HL-60 (cell line): ENCODE measurements around the gene CTRL.

Experiments
- DNase-seq, 2 experiments: peaks; one replicate each; pipeline ENCODE4 v3.0.0-alpha.2; 2010 to 2020; ENCODE audit warnings: low read depth in 1 of 2, low spot score in 1 of 2
- H3K27ac ChIP-seq: fragments of 250-450 bp; sonication (Bioruptor Pico); replicated peaks from 2 replicates; pipeline ENCODE4 v1.5.1; 2020; ENCODE audit warnings: mild to moderate bottlenecking, moderate library complexity
- H3K27me3 ChIP-seq: fragments of 250-450 bp; sonication (Bioruptor Pico); 2 replicates; pipeline ENCODE4 v1.5.1; 2021; ENCODE audit warnings: mild to moderate bottlenecking, moderate library complexity; ENCODE audit not compliant: insufficient read depth, poor library complexity, severe bottlenecking
- H3K4me3 ChIP-seq: replicated peaks from 2 replicates; pipeline ENCODE4 v1.5.1; 2011; ENCODE audit warnings: mild to moderate bottlenecking, control low read depth, low read length; ENCODE audit not compliant: insufficient read depth
- GABPA ChIP-seq: IDR thresholded peaks from 2 replicates; pipeline ENCODE4 v1.6.1; 2012; ENCODE audit warnings: low read depth
- POLR2AphosphoS5 ChIP-seq: IDR thresholded peaks from 2 replicates; pipeline ENCODE4 v1.6.1; 2012; ENCODE audit warnings: low read depth
- SPI1 ChIP-seq: IDR thresholded peaks from 2 replicates; pipeline ENCODE4 v1.6.1; 2012; ENCODE audit warnings: low read depth, mild to moderate bottlenecking, borderline replicate concordance
- TF ChIP-seq, protein P1 (sequence below): IDR thresholded peaks from 2 replicates; pipeline ENCODE4 v1.6.1; 2012; ENCODE audit warnings: low read depth; ENCODE audit not compliant: insufficient replicate concordance
- TF ChIP-seq, protein P2 (sequence below): IDR thresholded peaks from one replicate; pipeline ENCODE4 v1.5.1; 2011; ENCODE audit warnings: low read length, control low read depth, inconsistent platforms; ENCODE audit not compliant: insufficient read depth

CTRL gene

DNA sequence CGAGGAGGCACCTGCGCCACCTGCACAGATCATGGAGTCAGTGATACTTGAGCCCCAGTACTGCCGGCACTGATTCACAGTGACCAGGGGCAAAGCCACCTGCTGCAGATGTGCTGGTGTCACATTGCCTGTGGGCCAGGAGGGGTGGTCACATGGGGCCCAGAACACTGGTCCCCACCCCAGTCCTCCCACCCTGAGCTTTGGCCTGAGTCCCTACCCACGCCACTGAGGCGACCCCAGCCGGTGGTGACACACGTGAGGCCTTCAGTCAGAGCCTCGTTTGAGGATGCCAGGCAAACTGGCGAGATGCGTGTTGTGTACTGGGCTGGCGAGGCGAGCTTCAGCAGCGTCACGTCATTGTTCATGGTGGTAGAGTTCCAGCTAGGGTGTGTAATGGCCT lies 1.5 kb downstream of the CTRL start:
- no peak overlapping the region for H3K27ac ChIP-seq
- no peak for DNase-seq
- no peaks in the 10 kb centered on the region for H3K27me3 ChIP-seq
- TF ChIP-seq, protein P1, sequence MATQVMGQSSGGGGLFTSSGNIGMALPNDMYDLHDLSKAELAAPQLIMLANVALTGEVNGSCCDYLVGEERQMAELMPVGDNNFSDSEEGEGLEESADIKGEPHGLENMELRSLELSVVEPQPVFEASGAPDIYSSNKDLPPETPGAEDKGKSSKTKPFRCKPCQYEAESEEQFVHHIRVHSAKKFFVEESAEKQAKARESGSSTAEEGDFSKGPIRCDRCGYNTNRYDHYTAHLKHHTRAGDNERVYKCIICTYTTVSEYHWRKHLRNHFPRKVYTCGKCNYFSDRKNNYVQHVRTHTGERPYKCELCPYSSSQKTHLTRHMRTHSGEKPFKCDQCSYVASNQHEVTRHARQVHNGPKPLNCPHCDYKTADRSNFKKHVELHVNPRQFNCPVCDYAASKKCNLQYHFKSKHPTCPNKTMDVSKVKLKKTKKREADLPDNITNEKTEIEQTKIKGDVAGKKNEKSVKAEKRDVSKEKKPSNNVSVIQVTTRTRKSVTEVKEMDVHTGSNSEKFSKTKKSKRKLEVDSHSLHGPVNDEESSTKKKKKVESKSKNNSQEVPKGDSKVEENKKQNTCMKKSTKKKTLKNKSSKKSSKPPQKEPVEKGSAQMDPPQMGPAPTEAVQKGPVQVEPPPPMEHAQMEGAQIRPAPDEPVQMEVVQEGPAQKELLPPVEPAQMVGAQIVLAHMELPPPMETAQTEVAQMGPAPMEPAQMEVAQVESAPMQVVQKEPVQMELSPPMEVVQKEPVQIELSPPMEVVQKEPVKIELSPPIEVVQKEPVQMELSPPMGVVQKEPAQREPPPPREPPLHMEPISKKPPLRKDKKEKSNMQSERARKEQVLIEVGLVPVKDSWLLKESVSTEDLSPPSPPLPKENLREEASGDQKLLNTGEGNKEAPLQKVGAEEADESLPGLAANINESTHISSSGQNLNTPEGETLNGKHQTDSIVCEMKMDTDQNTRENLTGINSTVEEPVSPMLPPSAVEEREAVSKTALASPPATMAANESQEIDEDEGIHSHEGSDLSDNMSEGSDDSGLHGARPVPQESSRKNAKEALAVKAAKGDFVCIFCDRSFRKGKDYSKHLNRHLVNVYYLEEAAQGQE: no peak
- no peak for TF ChIP-seq GABPA
- TF ChIP-seq POLR2AphosphoS5: no peak
- no peak for TF ChIP-seq SPI1
- TF ChIP-seq, protein P2, sequence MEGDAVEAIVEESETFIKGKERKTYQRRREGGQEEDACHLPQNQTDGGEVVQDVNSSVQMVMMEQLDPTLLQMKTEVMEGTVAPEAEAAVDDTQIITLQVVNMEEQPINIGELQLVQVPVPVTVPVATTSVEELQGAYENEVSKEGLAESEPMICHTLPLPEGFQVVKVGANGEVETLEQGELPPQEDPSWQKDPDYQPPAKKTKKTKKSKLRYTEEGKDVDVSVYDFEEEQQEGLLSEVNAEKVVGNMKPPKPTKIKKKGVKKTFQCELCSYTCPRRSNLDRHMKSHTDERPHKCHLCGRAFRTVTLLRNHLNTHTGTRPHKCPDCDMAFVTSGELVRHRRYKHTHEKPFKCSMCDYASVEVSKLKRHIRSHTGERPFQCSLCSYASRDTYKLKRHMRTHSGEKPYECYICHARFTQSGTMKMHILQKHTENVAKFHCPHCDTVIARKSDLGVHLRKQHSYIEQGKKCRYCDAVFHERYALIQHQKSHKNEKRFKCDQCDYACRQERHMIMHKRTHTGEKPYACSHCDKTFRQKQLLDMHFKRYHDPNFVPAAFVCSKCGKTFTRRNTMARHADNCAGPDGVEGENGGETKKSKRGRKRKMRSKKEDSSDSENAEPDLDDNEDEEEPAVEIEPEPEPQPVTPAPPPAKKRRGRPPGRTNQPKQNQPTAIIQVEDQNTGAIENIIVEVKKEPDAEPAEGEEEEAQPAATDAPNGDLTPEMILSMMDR: no peak
- no peak overlapping the region for H3K4me3 ChIP-seq

DNA sequence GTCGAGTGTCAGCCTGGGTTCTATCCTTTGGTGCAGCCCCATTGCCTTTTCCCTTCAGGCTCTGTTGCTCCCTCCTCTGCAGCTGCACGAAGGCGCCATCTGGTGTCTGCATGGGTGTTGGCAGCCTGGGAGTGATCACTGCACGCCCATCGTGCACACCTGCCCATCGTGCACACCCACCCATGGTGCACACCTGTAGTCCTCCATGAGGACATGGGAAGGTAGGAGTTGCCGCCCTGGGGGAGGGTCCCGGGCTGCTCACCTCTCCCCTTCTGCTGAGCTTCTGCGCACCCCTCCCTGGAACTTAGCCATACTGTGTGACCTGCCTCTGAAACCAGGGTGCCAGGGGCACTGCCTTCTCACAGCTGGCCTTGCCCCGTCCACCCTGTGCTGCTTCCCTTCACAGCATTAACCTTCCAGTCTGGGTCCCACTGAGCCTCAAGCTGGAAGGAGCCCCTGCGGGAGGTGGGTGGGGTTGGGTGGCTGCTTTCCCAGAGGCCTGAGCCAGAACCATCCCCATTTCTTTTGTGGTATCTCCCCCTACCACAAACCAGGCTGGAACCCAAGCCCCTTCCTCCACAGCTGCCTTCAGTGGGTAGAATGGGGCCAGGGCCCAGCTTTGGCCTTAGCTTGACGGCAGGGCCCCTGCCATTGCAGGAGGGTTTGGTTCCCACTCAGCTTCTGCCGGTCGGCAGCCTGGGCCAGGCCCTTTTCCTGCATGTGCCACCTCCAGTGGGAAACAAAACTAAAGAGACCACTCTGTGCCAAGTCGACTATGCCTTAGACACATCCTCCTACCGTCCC lies 2.9 kb downstream of the CTRL start:
- H3K27ac ChIP-seq: no peak overlapping the region
- DNase-seq: peak; percentile 43 to 76
- TF ChIP-seq POLR2AphosphoS5 (peak; percentile 20; the same call in 1 of the 2 replicates), GABPA (no peak)
- TF ChIP-seq, protein P2: peak; percentile 97
- H3K27me3 ChIP-seq: no peaks in the 10 kb centered on the region
- no peak overlapping the region for H3K4me3 ChIP-seq

DNA sequence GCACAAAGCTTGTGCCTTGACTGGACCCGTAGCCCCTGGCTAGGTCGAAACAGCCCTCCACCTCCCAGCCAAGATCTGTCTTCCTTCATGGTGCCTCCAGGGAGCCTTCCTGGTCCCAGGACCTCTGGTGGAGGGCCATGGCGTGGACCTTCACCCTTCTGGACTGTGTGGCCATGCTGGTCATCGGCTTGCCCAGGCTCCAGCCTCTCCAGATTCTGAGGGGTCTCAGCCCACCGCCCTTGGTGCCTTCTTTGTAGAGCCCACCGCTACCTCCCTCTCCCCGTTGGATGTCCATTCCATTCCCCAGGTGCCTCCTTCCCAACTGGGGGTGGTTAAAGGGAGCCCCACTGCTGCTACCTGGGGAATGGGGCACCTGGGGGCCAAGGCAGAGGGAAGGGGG lies 3.5 kb downstream of the CTRL start:
- no peak for TF ChIP-seq POLR2AphosphoS5
- TF ChIP-seq SPI1: no peak
- TF ChIP-seq, protein P2: no peak
- no peak for TF ChIP-seq GABPA
- TF ChIP-seq, protein P1: no peak
- no peak for DNase-seq
- Histone ChIP-seq H3K4me3 (no peak overlapping the region), H3K27me3 (no peaks in the 10 kb centered on the region), H3K27ac (no peak overlapping the region)
